K562 (cell line): ENCODE measurements around the gene LASP1. TPM values are rescaled to one million over a fixed set of nuclear protein-coding genes. Genes with fewer than 3 reads are reported as not detected.
A peak's percentile ranks its signal among the peaks of the same experiment; 100 is the strongest.

Experiments
- ATF1 ChIP-seq, 2 experiments: fragments of 450-650 bp in 1 of 2; IDR thresholded peaks; 2 replicates each; pipeline ENCODE4 v1.6.1; 2016; ENCODE audit warnings: missing compliant biosample characterization in 1 of 2, missing genetic modification characterization in 1 of 2
- CCAR2 ChIP-seq: fragments of 200-400 bp; formaldehyde crosslinking; IDR thresholded peaks from 2 replicates; pipeline ENCODE4 v1.6.1; 2017; ENCODE audit warnings: mild to moderate bottlenecking, low read depth, low read length
- EGR1 ChIP-seq: fragments of 450-650 bp; conservative IDR thresholded peaks from 2 replicates; pipeline ENCODE4 v1.6.1; 2017; ENCODE audit warnings: mild to moderate bottlenecking
- ETS2 ChIP-seq: IDR thresholded peaks from 2 replicates; pipeline ENCODE4 v1.6.1; 2016; ENCODE audit warnings: borderline replicate concordance, missing genetic modification characterization, mild to moderate bottlenecking, moderate library complexity, missing compliant biosample characterization; ENCODE audit not compliant: poor library complexity, severe bottlenecking
- HNRNPL ChIP-seq: fragments of 200-400 bp; formaldehyde crosslinking; IDR thresholded peaks from 2 replicates; pipeline ENCODE4 v1.6.1; 2017; ENCODE audit warnings: low read depth, mild to moderate bottlenecking, low read length
- IFI16 ChIP-seq: fragments of 250-450 bp; sonication (Bioruptor Pico); IDR thresholded peaks from 2 replicates; pipeline ENCODE4 v2.1.2; 2022; ENCODE audit warnings: mild to moderate bottlenecking, inconsistent platforms
- ILF3 ChIP-seq: fragments of 450-650 bp; IDR thresholded peaks from 2 replicates; pipeline ENCODE4 v1.6.1; 2018; ENCODE audit warnings: antibody characterized with exemption, mild to moderate bottlenecking, moderate library complexity, borderline replicate concordance
- NFYB ChIP-seq: IDR thresholded peaks from 2 replicates; pipeline ENCODE4 v1.6.1; 2011; ENCODE audit warnings: mild to moderate bottlenecking, moderate library complexity; ENCODE audit not compliant: insufficient read length; ENCODE audit errors: extremely low read depth
- NR1H2 ChIP-seq: sonication (generic); formaldehyde crosslinking; IDR thresholded peaks from 2 replicates; pipeline ENCODE4 v1.4.0; 2020; ENCODE audit warnings: mild to moderate bottlenecking, missing genetic modification reagents
- NUFIP1 ChIP-seq: fragments of 450-650 bp; IDR thresholded peaks from 2 replicates; pipeline ENCODE4 v1.6.1; 2018; ENCODE audit not compliant: partially characterized antibody
- SUPT5H ChIP-seq: fragments of 450-650 bp; IDR thresholded peaks from 2 replicates; pipeline ENCODE4 v1.6.1; 2016
- ZNF444 ChIP-seq: fragments of 250-450 bp; sonication (Bioruptor Pico); IDR thresholded peaks from 2 replicates; pipeline ENCODE4 v1.4.0; 2020; ENCODE audit warnings: mild to moderate bottlenecking, moderate library complexity
- polyA plus RNA-seq, 8 experiments: library from polyadenylated mRNA; depleted of rRNA in 4 of 8; stranded (reverse) in 5 of 8; unstranded in 3 of 8; fragments of >200 nt; fragmentation: Nextera tagmentation in 2 of 8; fragmentation: Illumina TruSeq in 1 of 8; extraction: Ambion mirVana in 2 of 8; extraction: Trizol in 1 of 8; gene quantifications; 2 replicates each; pipeline versions ENCODE4 v1.2.1 to v1.2.3, GENCODE V29; 2011 to 2014; ENCODE audit warnings: inconsistent platforms in 1 of 8, missing spikeins in 1 of 8
- total RNA-seq, 7 experiments: library from RNA; depleted of rRNA in 6 of 7; stranded (reverse); fragments of >200 nt in 6 of 7; fragmentation: Illumina TruSeq in 2 of 7; extraction: Trizol in 2 of 7; gene quantifications; 2 replicates each; pipeline versions ENCODE4 v1.2.1 to v1.2.3, GENCODE V29; 2011 to 2021; ENCODE audit warnings: low replicate concordance in 1 of 7
- TF ChIP-seq, protein P1 (sequence below), 2 experiments: fragments of 450-650 bp; IDR thresholded peaks; 2 replicates each; pipeline ENCODE4 v1.6.1; 2018; ENCODE audit warnings: mild to moderate bottlenecking in 2 of 2, low read depth in 1 of 2; ENCODE audit not compliant: partially characterized antibody in 2 of 2
- TF ChIP-seq, protein P2 (sequence below): fragments of 250-450 bp; sonication (Bioruptor Pico); IDR thresholded peaks from 2 replicates; pipeline ENCODE4 v1.8.0; 2022; ENCODE audit warnings: inconsistent platforms, mild to moderate bottlenecking, moderate library complexity, borderline replicate concordance
- TF ChIP-seq, protein P3 (sequence below), 3 experiments: fragments of 200-800 bp in 1 of 3; sonication (Bioruptor generic) in 1 of 3; sonication (generic) in 1 of 3; formaldehyde crosslinking in 1 of 3; IDR thresholded peaks; 2 replicates each; pipeline versions ENCODE4 v1.6.1 to v1.8.0; 2016 to 2022; ENCODE audit warnings: mild to moderate bottlenecking in 2 of 3, missing compliant biosample characterization in 2 of 3, missing genetic modification characterization in 2 of 3, missing genetic modification reagents in 1 of 3
- TF ChIP-seq, protein P4 (sequence below): fragments of 250-450 bp; sonication (Bioruptor Pico); IDR thresholded peaks from 2 replicates; pipeline ENCODE4 v1.9.0; 2021; ENCODE audit warnings: mild to moderate bottlenecking
- TF ChIP-seq, protein P5 (sequence below): sonication (generic); formaldehyde crosslinking; IDR thresholded peaks from 2 replicates; pipeline ENCODE4 v1.8.0; 2022; ENCODE audit warnings: missing genetic modification reagents, mild to moderate bottlenecking, borderline replicate concordance

The LASP1 gene
- total and polyA plus RNA-seq, 9 of the 15 experiments (the other 6 are each of a cell fraction or from before 2014, with no cell fraction given) = 23.0 to 125 (median 55.3) TPM

DNA sequence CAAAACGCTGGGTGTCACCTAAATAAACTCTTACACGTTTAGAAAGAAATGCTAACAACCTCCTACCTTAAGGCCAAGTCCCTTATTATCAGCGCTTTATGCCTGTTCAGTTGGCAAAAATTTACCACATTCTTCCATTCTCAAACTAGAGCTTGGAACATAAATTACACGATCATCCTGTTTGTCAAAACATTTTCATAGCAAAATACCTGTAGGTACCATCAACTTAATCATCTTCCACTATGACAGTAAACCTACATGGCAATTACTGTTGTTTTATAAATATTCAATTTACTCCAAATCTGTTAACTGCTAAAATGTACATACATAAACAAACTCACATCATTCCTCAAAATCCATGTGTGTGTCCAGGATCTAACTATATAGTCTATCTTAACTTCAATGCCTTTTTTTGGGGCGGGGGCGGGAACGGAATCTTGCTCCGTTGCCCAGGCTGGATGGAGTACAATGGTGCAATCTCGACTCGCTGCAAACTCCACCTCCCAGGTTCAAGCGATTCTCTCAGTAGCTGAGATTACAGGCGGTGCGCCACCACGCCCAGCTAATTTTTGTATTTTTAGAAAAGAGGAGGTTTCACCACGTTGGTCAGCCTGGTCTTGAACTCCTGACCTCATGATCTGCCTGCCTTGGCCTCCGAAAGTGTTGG lies 20.8 kb upstream of the LASP1 start (continued):
- TF ChIP-seq, protein P1, sequence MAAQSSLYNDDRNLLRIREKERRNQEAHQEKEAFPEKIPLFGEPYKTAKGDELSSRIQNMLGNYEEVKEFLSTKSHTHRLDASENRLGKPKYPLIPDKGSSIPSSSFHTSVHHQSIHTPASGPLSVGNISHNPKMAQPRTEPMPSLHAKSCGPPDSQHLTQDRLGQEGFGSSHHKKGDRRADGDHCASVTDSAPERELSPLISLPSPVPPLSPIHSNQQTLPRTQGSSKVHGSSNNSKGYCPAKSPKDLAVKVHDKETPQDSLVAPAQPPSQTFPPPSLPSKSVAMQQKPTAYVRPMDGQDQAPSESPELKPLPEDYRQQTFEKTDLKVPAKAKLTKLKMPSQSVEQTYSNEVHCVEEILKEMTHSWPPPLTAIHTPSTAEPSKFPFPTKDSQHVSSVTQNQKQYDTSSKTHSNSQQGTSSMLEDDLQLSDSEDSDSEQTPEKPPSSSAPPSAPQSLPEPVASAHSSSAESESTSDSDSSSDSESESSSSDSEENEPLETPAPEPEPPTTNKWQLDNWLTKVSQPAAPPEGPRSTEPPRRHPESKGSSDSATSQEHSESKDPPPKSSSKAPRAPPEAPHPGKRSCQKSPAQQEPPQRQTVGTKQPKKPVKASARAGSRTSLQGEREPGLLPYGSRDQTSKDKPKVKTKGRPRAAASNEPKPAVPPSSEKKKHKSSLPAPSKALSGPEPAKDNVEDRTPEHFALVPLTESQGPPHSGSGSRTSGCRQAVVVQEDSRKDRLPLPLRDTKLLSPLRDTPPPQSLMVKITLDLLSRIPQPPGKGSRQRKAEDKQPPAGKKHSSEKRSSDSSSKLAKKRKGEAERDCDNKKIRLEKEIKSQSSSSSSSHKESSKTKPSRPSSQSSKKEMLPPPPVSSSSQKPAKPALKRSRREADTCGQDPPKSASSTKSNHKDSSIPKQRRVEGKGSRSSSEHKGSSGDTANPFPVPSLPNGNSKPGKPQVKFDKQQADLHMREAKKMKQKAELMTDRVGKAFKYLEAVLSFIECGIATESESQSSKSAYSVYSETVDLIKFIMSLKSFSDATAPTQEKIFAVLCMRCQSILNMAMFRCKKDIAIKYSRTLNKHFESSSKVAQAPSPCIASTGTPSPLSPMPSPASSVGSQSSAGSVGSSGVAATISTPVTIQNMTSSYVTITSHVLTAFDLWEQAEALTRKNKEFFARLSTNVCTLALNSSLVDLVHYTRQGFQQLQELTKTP (IDR thresholded peaks at IDR 0.05; ENCODE audit: low read depth in 1 of 2, partially characterized antibody in 2 of 2) = no peak
- TF ChIP-seq HNRNPL = no peak
- no peak for TF ChIP-seq CCAR2
- TF ChIP-seq, protein P2, sequence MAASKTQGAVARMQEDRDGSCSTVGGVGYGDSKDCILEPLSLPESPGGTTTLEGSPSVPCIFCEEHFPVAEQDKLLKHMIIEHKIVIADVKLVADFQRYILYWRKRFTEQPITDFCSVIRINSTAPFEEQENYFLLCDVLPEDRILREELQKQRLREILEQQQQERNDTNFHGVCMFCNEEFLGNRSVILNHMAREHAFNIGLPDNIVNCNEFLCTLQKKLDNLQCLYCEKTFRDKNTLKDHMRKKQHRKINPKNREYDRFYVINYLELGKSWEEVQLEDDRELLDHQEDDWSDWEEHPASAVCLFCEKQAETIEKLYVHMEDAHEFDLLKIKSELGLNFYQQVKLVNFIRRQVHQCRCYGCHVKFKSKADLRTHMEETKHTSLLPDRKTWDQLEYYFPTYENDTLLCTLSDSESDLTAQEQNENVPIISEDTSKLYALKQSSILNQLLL (CRISPR knock-in tag) = no peak
- TF ChIP-seq NUFIP1 = no peak
- no peak for TF ChIP-seq ZNF444 (CRISPR knock-in tag)
- peak; percentile 66 for TF ChIP-seq SUPT5H
- no peak for TF ChIP-seq NFYB
- no peak for TF ChIP-seq ATF1 (CRISPR knock-in tag; IDR thresholded peaks at IDR 0.05)
- TF ChIP-seq ATF1 (tag; IDR thresholded peaks at IDR 0.05) = no peak
- TF ChIP-seq, protein P3, sequence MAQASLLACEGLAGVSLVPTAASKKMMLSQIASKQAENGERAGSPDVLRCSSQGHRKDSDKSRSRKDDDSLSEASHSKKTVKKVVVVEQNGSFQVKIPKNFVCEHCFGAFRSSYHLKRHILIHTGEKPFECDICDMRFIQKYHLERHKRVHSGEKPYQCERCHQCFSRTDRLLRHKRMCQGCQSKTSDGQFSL (CRISPR knock-in tag; IDR thresholded peaks at IDR 0.05) = no peak
- TF ChIP-seq, protein P3 (tag; IDR thresholded peaks at IDR 0.05) = no peak
- no peak for TF ChIP-seq ILF3
- no peak for TF ChIP-seq ETS2 (tag)
- TF ChIP-seq NR1H2 = no peak
- TF ChIP-seq IFI16 (CRISPR knock-in tag) = no peak
- TF ChIP-seq, protein P4, sequence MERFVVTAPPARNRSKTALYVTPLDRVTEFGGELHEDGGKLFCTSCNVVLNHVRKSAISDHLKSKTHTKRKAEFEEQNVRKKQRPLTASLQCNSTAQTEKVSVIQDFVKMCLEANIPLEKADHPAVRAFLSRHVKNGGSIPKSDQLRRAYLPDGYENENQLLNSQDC = no peak
- TF ChIP-seq, protein P5, sequence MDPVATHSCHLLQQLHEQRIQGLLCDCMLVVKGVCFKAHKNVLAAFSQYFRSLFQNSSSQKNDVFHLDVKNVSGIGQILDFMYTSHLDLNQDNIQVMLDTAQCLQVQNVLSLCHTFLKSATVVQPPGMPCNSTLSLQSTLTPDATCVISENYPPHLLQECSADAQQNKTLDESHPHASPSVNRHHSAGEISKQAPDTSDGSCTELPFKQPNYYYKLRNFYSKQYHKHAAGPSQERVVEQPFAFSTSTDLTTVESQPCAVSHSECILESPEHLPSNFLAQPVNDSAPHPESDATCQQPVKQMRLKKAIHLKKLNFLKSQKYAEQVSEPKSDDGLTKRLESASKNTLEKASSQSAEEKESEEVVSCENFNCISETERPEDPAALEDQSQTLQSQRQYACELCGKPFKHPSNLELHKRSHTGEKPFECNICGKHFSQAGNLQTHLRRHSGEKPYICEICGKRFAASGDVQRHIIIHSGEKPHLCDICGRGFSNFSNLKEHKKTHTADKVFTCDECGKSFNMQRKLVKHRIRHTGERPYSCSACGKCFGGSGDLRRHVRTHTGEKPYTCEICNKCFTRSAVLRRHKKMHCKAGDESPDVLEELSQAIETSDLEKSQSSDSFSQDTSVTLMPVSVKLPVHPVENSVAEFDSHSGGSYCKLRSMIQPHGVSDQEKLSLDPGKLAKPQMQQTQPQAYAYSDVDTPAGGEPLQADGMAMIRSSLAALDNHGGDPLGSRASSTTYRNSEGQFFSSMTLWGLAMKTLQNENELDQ = no peak
- TF ChIP-seq EGR1 = no peak
